GM21723 (cell line): ENCODE results near the gene ZSWIM3.
"Not testable (repeated sequence)": the region's sequence is repeated elsewhere in the genome, so short reads cannot be mapped to it uniquely, and the experiment has no call there.

Experiments used
- ATAC-seq: cut with Tn5 transposase; IDR thresholded peaks from one replicate; pipeline ENCODE4 v1.9.1; 2021; ENCODE audit warnings: mild to moderate bottlenecking, moderate library complexity; ENCODE audit not compliant: unreplicated experiment

ZSWIM3 gene

GRCh38 chr20:45857114-45857881, at the start of gene ZSWIM3, which contains the start of gene ACOT8:
Gene ZSWIM3, plus strand, starts transcription at chr20:45857614. Its CDS starts 212 bp downstream, at chr20:45857826.
Gene ACOT8, minus strand, starts transcription at chr20:45857392. Its CDS starts 77 bp downstream, at chr20:45857315.
- peak; percentile 93 for ATAC-seq

GRCh38 chr20:45810191-45810970, 47.0 kb upstream of the ZSWIM3 start:
- ATAC-seq = no peak

GRCh38 chr20:45812157-45813005, 45.0 kb upstream of the ZSWIM3 start, which contains the start of gene UBE2C:
Gene UBE2C, plus strand, starts transcription at chr20:45812644. Its CDS starts 52 bp downstream, at chr20:45812696.
- peak; percentile 95 for ATAC-seq

- ATAC-seq = no peak
Measured at GRCh38 chr20:45813006-45813340, 44.4 kb upstream of the ZSWIM3 start.

- no peak for ATAC-seq
Measured at GRCh38 chr20:45813489-45813888, 43.9 kb upstream of the ZSWIM3 start.

- no peak for ATAC-seq
Measured at GRCh38 chr20:45814314-45814713, 43.1 kb upstream of the ZSWIM3 start.

GRCh38 chr20:45816951-45817350, 40.5 kb upstream of the ZSWIM3 start:
- ATAC-seq = no peak

GRCh38 chr20:45817376-45818194, 39.8 kb upstream of the ZSWIM3 start:
- no peak for ATAC-seq

- ATAC-seq = no peak
Measured at GRCh38 chr20:45818239-45818638, 39.2 kb upstream of the ZSWIM3 start.

- ATAC-seq = no peak
Measured at GRCh38 chr20:45819466-45819865, 37.9 kb upstream of the ZSWIM3 start.

GRCh38 chr20:45821947-45822346, 35.5 kb upstream of the ZSWIM3 start:
- ATAC-seq = no peak

- no peak for ATAC-seq
Measured at GRCh38 chr20:45822857-45823256, 34.6 kb upstream of the ZSWIM3 start.

GRCh38 chr20:45823949-45824835, 33.2 kb upstream of the ZSWIM3 start:
- no peak for ATAC-seq

- no peak for ATAC-seq
Measured at GRCh38 chr20:45826381-45827019, 30.9 kb upstream of the ZSWIM3 start.

GRCh38 chr20:45827030-45827652, 30.3 kb upstream of the ZSWIM3 start, which contains the start of gene TNNC2:
Gene TNNC2, minus strand, starts transcription at chr20:45827312. Its CDS starts 64 bp downstream, at chr20:45827248.
- no peak for ATAC-seq

GRCh38 chr20:45827712-45828111, 29.7 kb upstream of the ZSWIM3 start:
- no peak for ATAC-seq

- ATAC-seq = no peak
Measured at GRCh38 chr20:45828589-45828988, 28.8 kb upstream of the ZSWIM3 start.

- ATAC-seq = not testable (repeated sequence)
Measured at GRCh38 chr20:45829673-45830106, 27.7 kb upstream of the ZSWIM3 start.
